Transverse colon (tissue), 4 donors: ENCODE measurements around the gene PDIA5. TPM values are rescaled to one million over a fixed set of nuclear protein-coding genes. Genes with fewer than 3 reads are reported as not detected.
A peak's percentile ranks its signal among the peaks of the same experiment; 100 is the strongest.

ENCODE experiments used
- DNase-seq: peaks from one replicate; pipeline ENCODE4 v3.0.0-alpha.2; 2019
- H3K27ac ChIP-seq, 4 donors: fragments of 200-600 bp; sonication (generic); 2 replicates each; pipeline ENCODE4 v1.5.1; 2016 to 2018; ENCODE audit warnings: inconsistent platforms in 4 of 4
- H3K27me3 ChIP-seq: fragments of 200-600 bp; sonication (generic); 2 replicates; pipeline ENCODE4 v1.5.1; 2017; ENCODE audit warnings: inconsistent platforms
- H3K36me3 ChIP-seq, 4 donors: fragments of 200-600 bp; sonication (generic); 2 replicates each; pipeline ENCODE4 v1.5.1; 2017 to 2019; ENCODE audit warnings: inconsistent platforms in 4 of 4
- H3K4me1 ChIP-seq, 4 donors: fragments of 200-600 bp; sonication (generic); 2 replicates each; pipeline ENCODE4 v1.5.1; 2017 to 2020; ENCODE audit warnings: inconsistent platforms in 4 of 4
- H3K4me3 ChIP-seq, 4 donors: fragments of 200-600 bp; sonication (generic); 1 replicate in 1 of 4; 2 replicates in 3 of 4; pipeline versions ENCODE4 v1.5.1 to v1.6.1; 2017 to 2019; ENCODE audit warnings: inconsistent platforms in 4 of 4
- H3K9me3 ChIP-seq, 2 donors: fragments of 200-600 bp; sonication (generic); 2 replicates each; pipeline ENCODE4 v1.5.1; 2017 to 2019; ENCODE audit warnings: inconsistent platforms in 2 of 2
- CTCF ChIP-seq, 5 experiments: fragments of 200-600 bp in 3 of 5; fragments of 450-650 bp in 2 of 5; sonication (generic) in 3 of 5; IDR thresholded peaks; 1 replicate in 2 of 5; 2 replicates in 3 of 5; pipeline ENCODE4 v1.5.1; 2016 to 2017; ENCODE audit warnings: antibody characterized with exemption in 5 of 5, inconsistent platforms in 3 of 5, mild to moderate bottlenecking in 2 of 5, moderate library complexity in 1 of 5
- EP300 ChIP-seq: sonication (generic); formaldehyde crosslinking; IDR thresholded peaks from one replicate; pipeline ENCODE4 v1.6.1; 2017; ENCODE audit warnings: antibody characterized with exemption, low read depth
- POLR2A ChIP-seq: fragments of 450-650 bp; IDR thresholded peaks from one replicate; pipeline ENCODE4 v1.6.1; 2016; ENCODE audit warnings: antibody characterized with exemption, mild to moderate bottlenecking, moderate library complexity
- POLR2AphosphoS5 ChIP-seq, 3 donors: sonication (generic); formaldehyde crosslinking; IDR thresholded peaks; one replicate each; pipeline ENCODE4 v1.6.1; 2016; ENCODE audit warnings: antibody characterized with exemption in 3 of 3
- WGBS, 2 donors: methylation state at CpG; one replicate each; pipeline ENCODE4 v1.1.5; 2018; ENCODE audit warnings: low coverage in 1 of 2; 5-methylcytosine and 5-hydroxymethylcytosine counted together
- in situ Hi-C, 4 donors: fragments of 200-750 bp; cut with MboI; loops; one replicate each; pipeline versions ENCODE4 v1.15.0 to v1.15.1; 2017; ENCODE audit warnings: low sequenced_read_pairs in 3 of 4, low pct_ligation_motif_present in 1 of 4, low pct_unique_long_range_greater_than_20kb in 1 of 4
- intact Hi-C: fragments of 100-400 bp; cut with DNase I; formaldehyde crosslinking; loops from one replicate; pipeline ENCODE4 v1.15.1; 2023; ENCODE audit warnings: low total_unique reads
- total RNA-seq, 4 donors: library from RNA; depleted of rRNA; stranded (reverse); fragments of >200 nt; gene quantifications; one replicate each; pipeline ENCODE4 v1.1.0, GENCODE V29; 2016

PDIA5 gene
- total RNA-seq, 4 donors from 2014 or later: 17.3 to 185 (median 65.1) TPM

DNA sequence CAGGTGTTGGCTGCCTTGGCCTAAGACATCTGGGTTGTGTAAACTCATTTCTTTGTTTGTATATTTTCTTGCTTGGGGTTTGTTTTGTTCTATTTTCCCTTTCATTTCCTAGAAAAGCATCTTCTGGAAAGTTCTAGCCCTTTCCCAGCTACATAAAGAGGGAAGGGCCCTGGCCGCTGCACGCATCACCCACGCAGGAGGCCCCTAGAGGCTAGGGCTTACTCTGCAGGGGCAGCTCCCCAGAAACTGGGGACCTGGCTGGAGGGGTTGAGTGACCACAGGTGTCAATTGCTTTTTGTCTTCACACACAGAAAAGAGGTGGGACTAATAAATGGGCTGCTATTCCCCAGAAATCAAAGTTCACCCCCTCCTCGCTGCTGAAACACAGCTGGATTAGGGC lies 52.6 kb downstream of the PDIA5 start:
- WGBS, 2 donors: 86% methylated on average over 4 of the region's 4 CpGs; no CpG with 5 or more reads in 1 of the 2 donors
- H3K27ac ChIP-seq: peak overlapping the region in 2 of 4 donors; percentile 3 to 22
- peaks cover 0 to 8% (median 0%) of the 10 kb centered on the region in 4 donors for H3K36me3 ChIP-seq
- H3K9me3 ChIP-seq: no peaks in the 10 kb centered on the region
- intact Hi-C loops: no loop called here
- in situ Hi-C loops: no loop called here
- TF ChIP-seq POLR2AphosphoS5 (IDR thresholded peaks at IDR 0.05) (no peak), EP300 (no peak), POLR2A (no peak), CTCF (IDR thresholded peaks at IDR 0.05) (no peak)
- H3K4me3 ChIP-seq: no peak overlapping the region
- H3K4me1 ChIP-seq: no peaks in the 10 kb centered on the region
- no peaks in the 10 kb centered on the region for H3K27me3 ChIP-seq
- DNase-seq: no peak

- H3K4me1 ChIP-seq: no peaks in the 10 kb centered on the region
- WGBS, 2 donors: 84% methylated on average over 5 of the region's 5 CpGs; no CpG with 5 or more reads in 1 of the 2 donors
- no peaks in the 10 kb centered on the region for H3K9me3 ChIP-seq
- in situ Hi-C loops: no loop called here
- intact Hi-C loops: no loop called here
- peak overlapping the region in 2 of 4 donors; percentile 3 to 22 for H3K27ac ChIP-seq
- no peak for DNase-seq
- H3K27me3 ChIP-seq: no peaks in the 10 kb centered on the region
- H3K4me3 ChIP-seq: no peak overlapping the region
- H3K36me3 ChIP-seq: peaks cover 0 to 8% (median 0%) of the 10 kb centered on the region in 4 donors
- TF ChIP-seq CTCF (IDR thresholded peaks at IDR 0.05) (no peak), POLR2AphosphoS5 (IDR thresholded peaks at IDR 0.05) (no peak), POLR2A (no peak), EP300 (no peak)
Observed at GRCh38 chr3:123119802-123120201, 53.0 kb downstream of the PDIA5 start.

DNA sequence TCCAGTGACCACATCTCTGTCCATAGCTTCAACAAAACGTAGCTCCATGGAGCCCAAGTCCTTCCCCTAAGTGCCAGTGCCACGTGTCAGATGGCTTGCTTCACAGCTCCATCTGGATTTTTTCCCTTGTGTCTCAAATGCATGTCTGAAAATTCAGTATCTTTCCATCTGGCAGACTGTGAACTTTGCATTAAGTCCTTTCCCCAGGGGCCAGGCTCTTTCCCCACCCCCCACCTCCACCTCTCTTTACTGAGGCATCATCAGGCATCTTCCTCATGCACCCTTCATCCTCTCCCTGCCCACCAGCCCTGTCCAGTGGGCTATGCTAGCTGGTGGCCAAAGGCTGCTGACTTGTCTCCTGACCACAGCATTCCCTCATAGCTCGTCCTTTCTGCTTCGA lies 53.7 kb downstream of the PDIA5 start:
- intact Hi-C loops: no loop called here
- in situ Hi-C loops: no loop called here
- H3K4me3 ChIP-seq: no peak overlapping the region
- H3K27me3 ChIP-seq: no peaks in the 10 kb centered on the region
- WGBS, 2 donors: 60 to 89% methylated on average over 1 to 4 of the region's 4 CpGs
- TF ChIP-seq EP300 (no peak), POLR2A (no peak), CTCF (IDR thresholded peaks at IDR 0.05) (no peak), POLR2AphosphoS5 (IDR thresholded peaks at IDR 0.05) (no peak)
- no peaks in the 10 kb centered on the region for H3K9me3 ChIP-seq
- H3K4me1 ChIP-seq: no peaks in the 10 kb centered on the region
- H3K36me3 ChIP-seq: peaks cover 0 to 8% (median 0%) of the 10 kb centered on the region in 4 donors
- no peak overlapping the region for H3K27ac ChIP-seq
- DNase-seq: no peak

DNA sequence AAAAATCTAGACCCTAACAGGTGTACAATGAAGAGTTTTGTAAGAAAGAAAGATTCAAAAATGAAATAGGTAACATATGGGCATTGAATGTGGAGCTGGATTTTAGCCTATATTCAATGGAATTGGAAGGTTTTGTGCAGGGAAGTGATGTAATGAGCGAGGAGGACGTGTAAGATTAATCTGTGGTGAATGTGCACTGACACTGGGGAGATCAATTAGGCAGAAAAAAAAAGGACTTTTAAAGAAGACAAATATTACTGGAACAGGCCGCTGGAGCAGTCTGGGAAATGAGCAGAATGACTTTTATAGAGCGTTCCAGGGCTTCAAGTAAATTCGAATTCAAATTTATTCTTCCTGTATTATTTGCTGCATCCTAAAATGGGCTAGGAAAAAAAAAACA lies 55.2 kb downstream of the PDIA5 start:
- H3K4me3 ChIP-seq: no peak overlapping the region
- intact Hi-C loops: no loop called here
- no peaks in the 10 kb centered on the region for H3K36me3 ChIP-seq
- H3K27me3 ChIP-seq: no peaks in the 10 kb centered on the region
- H3K4me1 ChIP-seq: no peaks in the 10 kb centered on the region
- TF ChIP-seq EP300: no peak
- no peak for TF ChIP-seq POLR2A
- no peak for TF ChIP-seq CTCF (IDR thresholded peaks at IDR 0.05)
- TF ChIP-seq POLR2AphosphoS5 (IDR thresholded peaks at IDR 0.05): no peak
- 85 to 93% methylated on average over 3 to 5 of the region's 5 CpGs for WGBS, 2 donors
- DNase-seq: no peak
- no peak overlapping the region for H3K27ac ChIP-seq
- no peaks in the 10 kb centered on the region for H3K9me3 ChIP-seq
- in situ Hi-C loops: no loop called here
